GM12878 (cell line): Measurements from ENCODE around the gene YWHAH. TPM values are rescaled to one million over a fixed set of nuclear protein-coding genes. Genes with fewer than 3 reads are reported as not detected.

Source experiments
- ATAC-seq: fragments of 200-7000 bp; cut with Tn5 transposase; 3 replicates; pipeline ENCODE4 v1.9.1; 2020; ENCODE audit warnings: mild to moderate bottlenecking, moderate library complexity
- BruUV-seq: library from RNA; stranded (reverse); fragments of 400-500 nt; replicated peaks from 2 replicates; lab custom pipeline; 2021; lab: Mats Ljungman, UMichigan
- CTCF ChIA-PET: fragments of 300-600 bp; sonication (Branson Sonifier 250); formaldehyde crosslinking; extraction: SDS; loops from one replicate; lab custom pipeline; 2021; ENCODE audit warnings: inconsistent platforms; lab: Yijun Ruan, JAX
- POLR2A ChIA-PET: fragments of 350-600 bp; formaldehyde crosslinking; extraction: SDS; loops from one replicate; lab custom pipeline; 2021; ENCODE audit warnings: inconsistent platforms; lab: Charles Lee
- RAD21 ChIA-PET: fragments of 300-600 bp; sonication (Branson Sonifier 250); formaldehyde crosslinking; loops from one replicate; lab custom pipeline; 2023; ENCODE audit warnings: antibody characterized with exemption; ENCODE audit not compliant: unreplicated experiment; lab: Charles Lee
- SMC1A ChIA-PET: fragments of 300-600 bp; sonication (Branson Sonifier 250); formaldehyde crosslinking; loops from one replicate; lab custom pipeline; 2023; ENCODE audit not compliant: unreplicated experiment, uncharacterized antibody; lab: Charles Lee
- DNase-seq: peaks from one replicate; pipeline ENCODE4 v3.0.0-alpha.2; 2011; ENCODE audit warnings: low read depth, low spot score
- FAIRE-seq: peaks from 3 replicates; lab custom pipeline; 2011; peaks lifted over from hg19 to GRCh38; lab: Jason Lieb, UNC
- H2AFZ ChIP-seq: 2 replicates; pipeline ENCODE4 v1.6.0; 2011; ENCODE audit warnings: low read depth, low read length, control low read depth; ENCODE audit not compliant: control insufficient read depth
- H3K27ac ChIP-seq: 2 replicates; pipeline ENCODE4 v1.5.1; 2011; ENCODE audit warnings: control low read depth; ENCODE audit not compliant: control insufficient read depth, insufficient read depth
- H3K27me3 ChIP-seq, 2 experiments: replicated peaks in 1 of 2; 2 replicates each; pipeline versions ENCODE4 v1.6.0 to v1.6.1; 2011; ENCODE audit warnings: low read length in 1 of 2; ENCODE audit not compliant: control insufficient read depth in 2 of 2, insufficient read depth in 2 of 2
- H3K36me3 ChIP-seq, 2 experiments: 2 replicates each; pipeline ENCODE4 v1.5.1; 2011; ENCODE audit warnings: low read length in 1 of 2; ENCODE audit not compliant: control insufficient read depth in 2 of 2, insufficient read depth in 2 of 2
- H3K4me1 ChIP-seq: 2 replicates; pipeline ENCODE4 v1.6.1; 2011; ENCODE audit warnings: mild to moderate bottlenecking, low read length, moderate library complexity, mixed read lengths; ENCODE audit not compliant: control insufficient read depth, insufficient read depth
- H3K4me2 ChIP-seq: 2 replicates; pipeline ENCODE4 v1.6.0; 2011; ENCODE audit warnings: control low read depth; ENCODE audit not compliant: control insufficient read depth, insufficient read depth
- H3K4me3 ChIP-seq: fragments of 200-600 bp; sonication (generic); 2 replicates; pipeline ENCODE4 v1.5.1; 2016
- H3K79me2 ChIP-seq: 2 replicates; pipeline ENCODE4 v1.6.0; 2011; ENCODE audit warnings: low read length; ENCODE audit not compliant: control insufficient read depth, insufficient read depth
- H3K9ac ChIP-seq: 2 replicates; pipeline ENCODE4 v1.8.0; 2011; ENCODE audit warnings: low read length, control low read depth, mixed read lengths; ENCODE audit not compliant: control insufficient read depth, insufficient read depth
- H3K9me3 ChIP-seq: replicated peaks from 3 replicates; pipeline ENCODE4 v1.5.1; 2011; ENCODE audit warnings: mild to moderate bottlenecking, low read length; ENCODE audit not compliant: control insufficient read depth, insufficient read depth
- H4K20me1 ChIP-seq: 2 replicates; pipeline ENCODE4 v1.6.0; 2011; ENCODE audit not compliant: control insufficient read depth, insufficient read depth
- EED ChIP-seq: sonication (generic); IDR thresholded peaks from 2 replicates; pipeline ENCODE4 v1.6.1; 2016; ENCODE audit warnings: antibody characterized with exemption, low read depth
- KDM1A ChIP-seq: fragments of 200-600 bp; sonication (generic); IDR thresholded peaks from 2 replicates; pipeline ENCODE4 v1.6.1; 2016; ENCODE audit warnings: borderline replicate concordance
- NR2C1 ChIP-seq: fragments of 450-650 bp; IDR thresholded peaks from 2 replicates; pipeline ENCODE4 v1.6.1; 2017; ENCODE audit warnings: antibody characterized with exemption, mild to moderate bottlenecking, moderate library complexity
- NRF1 ChIP-seq: conservative IDR thresholded peaks from 2 replicates; pipeline ENCODE4 v1.6.1; 2011; ENCODE audit warnings: mild to moderate bottlenecking, low read depth, low read length, improper control_type of control experiment
- RBBP5 ChIP-seq: fragments of 200-600 bp; sonication (generic); conservative IDR thresholded peaks from 2 replicates; pipeline ENCODE4 v1.6.1; 2016
- SIN3A ChIP-seq: IDR thresholded peaks from 2 replicates; pipeline ENCODE4 v1.6.1; 2012; ENCODE audit warnings: low read depth, low read length, improper control_type of control experiment
- SMAD1 ChIP-seq: fragments of 450-650 bp; IDR thresholded peaks from 2 replicates; pipeline ENCODE4 v1.6.1; 2018; ENCODE audit warnings: mild to moderate bottlenecking, low read depth; ENCODE audit not compliant: partially characterized antibody
- SMAD5 ChIP-seq: IDR thresholded peaks from 2 replicates; pipeline ENCODE4 v1.6.1; 2016; ENCODE audit warnings: antibody characterized with exemption, low read depth
- SMC3 ChIP-seq: IDR thresholded peaks from 2 replicates; pipeline ENCODE4 v1.6.1; 2011; ENCODE audit warnings: low read length, improper control_type of control experiment, borderline replicate concordance
- SP1 ChIP-seq: IDR thresholded peaks from one replicate; pipeline ENCODE4 v1.6.1; 2011; ENCODE audit warnings: low read depth, low read length
- SPI1 ChIP-seq: IDR thresholded peaks from 2 replicates; pipeline ENCODE4 v1.6.1; 2011; ENCODE audit warnings: low read depth, mild to moderate bottlenecking, low read length, moderate library complexity, borderline replicate concordance; ENCODE audit not compliant: insufficient read depth
- STAT1 ChIP-seq: fragments of 450-650 bp; conservative IDR thresholded peaks from 2 replicates; pipeline ENCODE4 v1.6.1; 2014; ENCODE audit warnings: antibody characterized with exemption, mild to moderate bottlenecking
- TCF3 ChIP-seq: IDR thresholded peaks from 2 replicates; pipeline ENCODE4 v1.6.1; 2012; ENCODE audit warnings: low read depth, mild to moderate bottlenecking, low read length, borderline replicate concordance; ENCODE audit not compliant: insufficient read depth
- ZNF24 ChIP-seq: fragments of 450-650 bp; IDR thresholded peaks from 2 replicates; pipeline ENCODE4 v1.6.1; 2017; ENCODE audit warnings: antibody characterized with exemption, mild to moderate bottlenecking
- ZNF274 ChIP-seq: IDR thresholded peaks from one replicate; pipeline ENCODE4 v1.8.0; 2011; ENCODE audit not compliant: insufficient read length, insufficient read depth
- WGBS: methylation state at CpG from one replicate; pipeline ENCODE4 v1.1.6; 2016; ENCODE audit warnings: low lambda C conversion rate; ENCODE audit not compliant: insufficient replicate concordance, insufficient coverage; ENCODE audit errors: missing lambda C conversion rate; 5-methylcytosine and 5-hydroxymethylcytosine counted together
- in situ Hi-C: fragments of 300-500 bp; cut with MboI; formaldehyde crosslinking; loops from 9 replicates; pipeline ENCODE4 v1.14.3; 2018; ENCODE audit warnings: mixed read lengths
- intact Hi-C: fragments of 100-400 bp; cut with micrococcal nuclease; formaldehyde crosslinking; loops from one replicate; pipeline ENCODE4 v1.14.2; 2022; ENCODE audit not compliant: unreplicated experiment
- polyA plus RNA-seq, 11 experiments: library from polyadenylated mRNA; depleted of rRNA in 4 of 11; unstranded in 6 of 11; stranded (reverse) in 5 of 11; fragments of >200 nt; fragmentation: Nextera tagmentation in 4 of 11; fragmentation: Illumina TruSeq in 1 of 11; extraction: Ambion mirVana in 4 of 11; extraction: Trizol in 1 of 11; gene quantifications; 1 replicate in 1 of 11; 2 replicates in 10 of 11; pipeline versions ENCODE4 v1.2.1 to v1.2.3, GENCODE V29; 2011 to 2016; ENCODE audit warnings: inconsistent platforms in 2 of 11, missing spikeins in 2 of 11, low read depth in 1 of 11
- total RNA-seq, 4 experiments: library from RNA; depleted of rRNA in 3 of 4; stranded (reverse); fragments of >200 nt in 3 of 4; fragmentation: Illumina TruSeq in 1 of 4; extraction: Trizol in 1 of 4; gene quantifications; 2 replicates each; pipeline versions ENCODE4 v1.2.1 to v1.2.3, GENCODE V29; 2013 to 2021
- TF ChIP-seq, protein P1 (sequence below): fragments of 450-650 bp; IDR thresholded peaks from 2 replicates; pipeline ENCODE4 v1.6.1; 2017; ENCODE audit warnings: low read depth, mild to moderate bottlenecking, moderate library complexity
- TF ChIP-seq, protein P2 (sequence below): fragments of 150-350 bp; IDR thresholded peaks from 2 replicates; pipeline ENCODE4 v1.6.1; 2014; ENCODE audit warnings: mild to moderate bottlenecking, low read depth, low read length
- TF ChIP-seq, protein P3 (sequence below): fragments of 450-650 bp; formaldehyde crosslinking; IDR thresholded peaks from 2 replicates; pipeline ENCODE4 v1.4.0; 2020; ENCODE audit warnings: mild to moderate bottlenecking, moderate library complexity

YWHAH gene
- total and polyA plus RNA-seq, 10 of the 15 experiments (the other 5 are each of a cell fraction or from before 2014, with no cell fraction given), result 34.2 to 197 (median 115) TPM

GRCh38 chr22:31938296-31938695, 6.0 kb upstream of the YWHAH start:
- 51% methylated on average over 8 of the region's 8 CpGs for WGBS
- CTCF ChIA-PET, result interaction anchor here (0.7 to 1.7 kb wide), 2 partner anchors 34 to 273 kb away, joined by 3 to 8 read pairs; no protein-coding TSS in a partner anchor

More at GRCh38 chr22:31938296-31938695, 6.0 kb upstream of the YWHAH start:
- Histone ChIP-seq H3K27ac (no peak overlapping the region), H4K20me1 (no peaks in the 10 kb centered on the region), H2AFZ (no peak overlapping the region), H3K36me3 (no peaks in the 10 kb centered on the region), H3K9me3 (no peaks in the 10 kb centered on the region), H3K79me2 (no peaks in the 10 kb centered on the region), H3K4me3 (no peak overlapping the region), H3K27me3 (peaks cover 0 to 2% of the 10 kb centered on the region in 2 experiments; a peak in 1 of 4 replicates), H3K4me2 (no peak overlapping the region), H3K4me1 (peaks cover under 1% of the 10 kb centered on the region; the same call in 1 of the 2 replicates), H3K9ac (no peak overlapping the region)
- FAIRE-seq, result no peak
- no peak for TF ChIP-seq NRF1
- no peak for TF ChIP-seq NR2C1
- TF ChIP-seq STAT1, result no peak
- TF ChIP-seq, protein P1, sequence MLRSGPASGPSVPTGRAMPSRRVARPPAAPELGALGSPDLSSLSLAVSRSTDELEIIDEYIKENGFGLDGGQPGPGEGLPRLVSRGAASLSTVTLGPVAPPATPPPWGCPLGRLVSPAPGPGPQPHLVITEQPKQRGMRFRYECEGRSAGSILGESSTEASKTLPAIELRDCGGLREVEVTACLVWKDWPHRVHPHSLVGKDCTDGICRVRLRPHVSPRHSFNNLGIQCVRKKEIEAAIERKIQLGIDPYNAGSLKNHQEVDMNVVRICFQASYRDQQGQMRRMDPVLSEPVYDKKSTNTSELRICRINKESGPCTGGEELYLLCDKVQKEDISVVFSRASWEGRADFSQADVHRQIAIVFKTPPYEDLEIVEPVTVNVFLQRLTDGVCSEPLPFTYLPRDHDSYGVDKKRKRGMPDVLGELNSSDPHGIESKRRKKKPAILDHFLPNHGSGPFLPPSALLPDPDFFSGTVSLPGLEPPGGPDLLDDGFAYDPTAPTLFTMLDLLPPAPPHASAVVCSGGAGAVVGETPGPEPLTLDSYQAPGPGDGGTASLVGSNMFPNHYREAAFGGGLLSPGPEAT, result no peak
- no peak for TF ChIP-seq TCF3
- TF ChIP-seq RBBP5, result no peak
- no peak for TF ChIP-seq SIN3A
- TF ChIP-seq SP1, result no peak
- no peak for TF ChIP-seq KDM1A
- TF ChIP-seq, protein P2, sequence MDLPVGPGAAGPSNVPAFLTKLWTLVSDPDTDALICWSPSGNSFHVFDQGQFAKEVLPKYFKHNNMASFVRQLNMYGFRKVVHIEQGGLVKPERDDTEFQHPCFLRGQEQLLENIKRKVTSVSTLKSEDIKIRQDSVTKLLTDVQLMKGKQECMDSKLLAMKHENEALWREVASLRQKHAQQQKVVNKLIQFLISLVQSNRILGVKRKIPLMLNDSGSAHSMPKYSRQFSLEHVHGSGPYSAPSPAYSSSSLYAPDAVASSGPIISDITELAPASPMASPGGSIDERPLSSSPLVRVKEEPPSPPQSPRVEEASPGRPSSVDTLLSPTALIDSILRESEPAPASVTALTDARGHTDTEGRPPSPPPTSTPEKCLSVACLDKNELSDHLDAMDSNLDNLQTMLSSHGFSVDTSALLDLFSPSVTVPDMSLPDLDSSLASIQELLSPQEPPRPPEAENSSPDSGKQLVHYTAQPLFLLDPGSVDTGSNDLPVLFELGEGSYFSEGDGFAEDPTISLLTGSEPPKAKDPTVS, result no peak
- no peak for TF ChIP-seq SMAD5
- TF ChIP-seq SPI1, result no peak
- TF ChIP-seq SMAD1, result no peak
- TF ChIP-seq EED, result no peak
- TF ChIP-seq, protein P3, sequence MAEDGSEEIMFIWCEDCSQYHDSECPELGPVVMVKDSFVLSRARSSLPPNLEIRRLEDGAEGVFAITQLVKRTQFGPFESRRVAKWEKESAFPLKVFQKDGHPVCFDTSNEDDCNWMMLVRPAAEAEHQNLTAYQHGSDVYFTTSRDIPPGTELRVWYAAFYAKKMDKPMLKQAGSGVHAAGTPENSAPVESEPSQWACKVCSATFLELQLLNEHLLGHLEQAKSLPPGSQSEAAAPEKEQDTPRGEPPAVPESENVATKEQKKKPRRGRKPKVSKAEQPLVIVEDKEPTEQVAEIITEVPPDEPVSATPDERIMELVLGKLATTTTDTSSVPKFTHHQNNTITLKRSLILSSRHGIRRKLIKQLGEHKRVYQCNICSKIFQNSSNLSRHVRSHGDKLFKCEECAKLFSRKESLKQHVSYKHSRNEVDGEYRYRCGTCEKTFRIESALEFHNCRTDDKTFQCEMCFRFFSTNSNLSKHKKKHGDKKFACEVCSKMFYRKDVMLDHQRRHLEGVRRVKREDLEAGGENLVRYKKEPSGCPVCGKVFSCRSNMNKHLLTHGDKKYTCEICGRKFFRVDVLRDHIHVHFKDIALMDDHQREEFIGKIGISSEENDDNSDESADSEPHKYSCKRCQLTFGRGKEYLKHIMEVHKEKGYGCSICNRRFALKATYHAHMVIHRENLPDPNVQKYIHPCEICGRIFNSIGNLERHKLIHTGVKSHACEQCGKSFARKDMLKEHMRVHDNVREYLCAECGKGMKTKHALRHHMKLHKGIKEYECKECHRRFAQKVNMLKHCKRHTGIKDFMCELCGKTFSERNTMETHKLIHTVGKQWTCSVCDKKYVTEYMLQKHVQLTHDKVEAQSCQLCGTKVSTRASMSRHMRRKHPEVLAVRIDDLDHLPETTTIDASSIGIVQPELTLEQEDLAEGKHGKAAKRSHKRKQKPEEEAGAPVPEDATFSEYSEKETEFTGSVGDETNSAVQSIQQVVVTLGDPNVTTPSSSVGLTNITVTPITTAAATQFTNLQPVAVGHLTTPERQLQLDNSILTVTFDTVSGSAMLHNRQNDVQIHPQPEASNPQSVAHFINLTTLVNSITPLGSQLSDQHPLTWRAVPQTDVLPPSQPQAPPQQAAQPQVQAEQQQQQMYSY, result no peak
- no peak for TF ChIP-seq ZNF274
- TF ChIP-seq ZNF24, result no peak
- no peak for TF ChIP-seq SMC3
- ATAC-seq, result no peak
- BruUV-seq, result no TSS peak
- DNase-seq, result no peak
- intact Hi-C loops (no loop called here), in situ Hi-C loops (no loop called here)
- ChIA-PET POLR2A (interaction anchor here (2.0 kb wide), 1 partner anchor 9 kb away, joined by 4 read pairs; no protein-coding TSS in a partner anchor), RAD21 (no interaction called here), SMC1A (no interaction called here)
